ENCODE measurements around the gene POGZ.

Gene POGZ

GRCh38 chr1:151370211-151370911 is 88.9 kb downstream of the POGZ start:
- DNase-seq: no peak

GRCh38 chr1:151369621-151370048 is 89.7 kb downstream of the POGZ start:
- DNase-seq: no peak

GRCh38 chr1:151369302-151369610 is 90.0 kb downstream of the POGZ start:
- no peak for DNase-seq

GRCh38 chr1:151368393-151369301 is 90.6 kb downstream of the POGZ start:
- DNase-seq: no peak

- DNase-seq: no peak
Measured at GRCh38 chr1:151367658-151368392, 91.5 kb downstream of the POGZ start.

GRCh38 chr1:151364996-151365395 is 94.3 kb downstream of the POGZ start:
- DNase-seq: no peak

- DNase-seq: no peak
Measured at GRCh38 chr1:151362308-151363155, 96.8 kb downstream of the POGZ start.

- DNase-seq: no peak
Measured at GRCh38 chr1:151361883-151362282, 97.4 kb downstream of the POGZ start.

- no peak for DNase-seq
Measured at GRCh38 chr1:151356696-151357095, 102.6 kb downstream of the POGZ start.
